Activated T-cell treated with anti-CD3 and anti-CD28 coated beads for 24 hours (primary cell): ENCODE data around the gene UBASH3B.

Experiments used
- DNase-seq: peaks from one replicate; pipeline ENCODE4 v3.0.0-alpha.2; 2020; ENCODE audit warnings: low read depth

UBASH3B gene

DNA sequence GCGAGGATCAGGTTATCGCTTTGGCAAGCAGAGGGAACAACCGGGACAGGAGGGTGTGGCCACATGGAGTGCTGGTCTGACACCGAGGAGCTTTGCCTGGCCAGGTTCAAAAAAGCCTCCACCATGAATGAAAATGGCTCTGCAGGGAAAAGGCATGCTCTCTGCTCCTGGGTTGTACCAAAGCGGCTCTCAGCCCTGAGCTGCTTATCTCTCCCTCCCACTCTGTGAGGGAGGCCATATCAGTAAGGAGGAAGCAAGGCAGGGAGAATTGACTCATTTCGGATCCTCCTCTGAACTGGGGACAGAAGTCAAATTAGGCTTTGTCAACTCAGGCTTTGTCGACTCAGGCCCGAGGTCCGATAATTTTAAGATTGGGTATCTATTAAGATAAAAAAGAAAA, 99.9 kb downstream of the UBASH3B start:
- no peak for DNase-seq

DNA sequence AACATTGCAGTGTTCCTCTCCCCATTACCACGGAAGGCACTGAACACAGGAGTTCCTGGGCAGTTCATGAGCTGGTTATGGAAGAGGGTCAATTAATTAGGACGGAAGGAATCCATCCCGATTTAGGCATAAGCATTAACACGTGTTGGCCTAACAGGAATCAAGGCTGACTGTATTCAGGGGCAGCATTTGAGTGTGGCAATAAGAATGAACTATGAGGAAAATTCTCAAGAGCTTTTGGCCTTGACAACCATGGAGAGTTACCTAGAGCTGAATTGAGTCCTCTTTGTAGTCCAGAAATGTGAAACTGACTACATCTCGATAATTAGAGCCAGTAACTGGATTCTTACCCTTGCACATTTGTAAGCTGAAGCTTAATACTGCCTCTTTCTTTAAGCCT, 100.4 kb downstream of the UBASH3B start:
- DNase-seq: no peak

DNA sequence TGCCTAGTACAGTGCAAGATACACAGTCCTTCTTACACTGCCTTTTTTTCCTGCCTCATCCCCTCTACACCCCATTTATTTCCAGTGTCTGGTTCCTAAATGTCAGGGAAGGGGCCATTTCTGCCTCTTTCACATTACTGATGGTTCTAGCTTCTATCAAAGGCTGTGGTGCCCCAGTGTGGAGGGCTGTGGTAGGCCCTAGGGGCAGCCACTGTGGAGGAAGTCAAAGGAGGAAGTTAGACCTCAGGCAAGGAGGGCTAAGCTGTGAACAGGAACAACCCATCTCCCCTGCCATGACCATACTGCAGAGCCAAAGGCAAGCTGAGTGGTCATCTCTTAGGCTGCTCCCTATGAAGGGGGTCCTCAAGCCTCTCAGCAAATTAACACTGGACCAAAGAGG, 100.9 kb downstream of the UBASH3B start:
- no peak for DNase-seq

DNA sequence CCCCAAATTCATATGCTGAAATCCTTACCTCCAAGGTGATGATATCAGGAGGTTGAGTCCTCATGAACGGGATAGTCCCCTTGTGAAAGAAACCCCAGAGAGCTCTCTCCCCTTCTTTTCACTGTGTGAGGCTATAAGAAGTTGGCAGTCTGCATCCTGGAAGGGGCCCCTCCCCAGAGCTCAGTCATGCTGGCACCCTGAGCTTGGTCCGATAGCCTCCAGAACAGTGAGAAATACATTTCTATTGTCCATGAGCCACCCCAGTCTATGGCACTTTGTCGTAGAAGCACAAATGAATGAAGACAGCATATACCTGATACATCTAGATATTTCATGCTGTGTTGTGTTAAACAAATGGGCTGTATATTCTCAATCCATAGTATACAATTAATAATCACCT, 101.7 kb downstream of the UBASH3B start:
- DNase-seq: no peak

DNA sequence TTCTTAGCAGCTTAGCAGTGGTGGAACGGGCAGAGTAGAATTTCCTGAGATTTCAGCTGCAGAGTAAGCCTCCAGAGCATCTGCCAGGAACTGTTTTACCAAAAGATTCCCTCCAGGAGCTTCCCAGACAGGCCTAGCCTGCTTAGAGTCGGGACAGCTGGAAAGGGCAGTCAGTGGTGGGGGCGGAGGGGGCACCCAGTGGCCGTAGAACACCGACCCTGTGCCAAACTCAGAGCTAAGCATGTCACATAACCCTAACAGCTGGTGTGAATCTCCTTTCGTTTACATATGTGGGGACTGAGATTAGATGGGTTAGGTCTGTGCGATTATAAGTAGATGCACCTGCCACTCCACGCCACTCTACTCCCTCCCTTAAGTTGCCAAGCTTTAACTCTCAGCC, 102.8 kb downstream of the UBASH3B start:
- no peak for DNase-seq

DNA sequence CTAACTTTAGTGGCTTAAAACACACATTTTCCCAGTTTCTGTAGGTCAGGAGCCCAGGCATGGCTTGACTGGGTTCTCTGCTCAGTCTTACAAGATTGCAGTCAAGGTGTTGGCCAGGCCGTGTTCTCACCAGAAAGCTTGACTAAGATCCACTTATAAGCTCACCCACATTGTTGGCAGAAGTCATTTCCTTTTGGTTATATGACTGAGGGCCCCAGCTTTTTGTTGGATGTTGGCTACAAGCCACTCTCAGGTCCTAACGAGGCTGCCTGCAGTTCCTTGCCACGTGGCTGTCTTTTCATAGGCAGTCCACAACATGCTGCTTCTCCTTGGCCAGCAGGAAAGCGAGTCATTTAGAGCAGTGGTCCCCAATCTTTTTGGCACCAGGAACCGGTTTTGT, 103.5 kb downstream of the UBASH3B start:
- DNase-seq: no peak

DNA sequence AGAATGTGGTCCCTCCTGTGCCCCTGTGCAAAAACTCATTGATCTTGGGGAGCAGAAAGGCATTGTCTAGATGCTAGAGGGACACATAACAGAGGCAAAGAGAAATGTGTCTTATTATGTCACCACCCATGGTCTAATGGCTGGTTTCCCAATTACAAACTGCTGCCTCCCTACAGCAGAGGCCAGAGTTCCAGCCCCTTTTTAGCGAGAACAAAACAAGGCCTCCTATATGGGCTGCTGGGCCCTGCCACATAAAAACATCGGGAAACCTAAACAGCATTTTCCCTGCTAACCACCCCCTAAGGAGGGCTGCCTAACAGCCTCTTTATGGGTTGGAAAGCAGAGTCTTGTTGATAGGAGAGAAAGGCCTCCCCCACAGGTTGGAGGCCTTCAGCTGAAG, 107.6 kb downstream of the UBASH3B start:
- no peak for DNase-seq

DNA sequence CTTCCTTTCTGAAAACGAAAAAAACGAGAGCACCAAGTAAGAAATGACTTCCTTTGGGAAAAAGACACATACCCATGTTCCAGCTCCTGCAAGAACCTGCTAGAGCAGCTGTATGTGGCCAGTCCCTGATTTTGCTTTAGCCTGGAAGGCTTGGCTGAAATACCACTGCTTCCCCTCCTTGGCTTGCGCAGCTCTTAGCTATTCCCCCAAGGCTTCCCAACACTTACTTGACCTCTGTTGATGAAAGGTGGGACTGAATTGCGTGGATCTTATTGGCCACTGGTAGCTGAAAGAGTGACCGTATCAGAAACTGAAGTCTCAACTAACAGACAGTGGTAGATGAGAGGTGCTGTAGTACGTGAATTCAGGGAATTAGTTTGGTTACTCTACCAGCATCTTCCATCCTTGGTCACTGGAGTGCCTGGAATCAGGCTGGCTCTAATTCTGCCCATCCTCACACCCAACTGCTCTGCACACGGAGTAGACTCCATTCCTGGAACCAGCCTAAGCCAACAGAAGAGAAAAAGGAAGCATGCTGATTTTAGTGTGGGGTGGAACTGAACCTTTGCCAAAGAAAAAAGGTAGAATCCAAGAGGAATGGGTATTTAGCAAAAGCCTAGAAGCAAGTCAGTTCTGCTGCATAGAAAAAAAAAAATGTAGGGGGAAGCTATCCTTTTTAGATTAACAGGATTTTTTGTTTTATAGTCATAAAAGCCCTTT, 109.0 kb downstream of the UBASH3B start:
- DNase-seq: no peak

DNA sequence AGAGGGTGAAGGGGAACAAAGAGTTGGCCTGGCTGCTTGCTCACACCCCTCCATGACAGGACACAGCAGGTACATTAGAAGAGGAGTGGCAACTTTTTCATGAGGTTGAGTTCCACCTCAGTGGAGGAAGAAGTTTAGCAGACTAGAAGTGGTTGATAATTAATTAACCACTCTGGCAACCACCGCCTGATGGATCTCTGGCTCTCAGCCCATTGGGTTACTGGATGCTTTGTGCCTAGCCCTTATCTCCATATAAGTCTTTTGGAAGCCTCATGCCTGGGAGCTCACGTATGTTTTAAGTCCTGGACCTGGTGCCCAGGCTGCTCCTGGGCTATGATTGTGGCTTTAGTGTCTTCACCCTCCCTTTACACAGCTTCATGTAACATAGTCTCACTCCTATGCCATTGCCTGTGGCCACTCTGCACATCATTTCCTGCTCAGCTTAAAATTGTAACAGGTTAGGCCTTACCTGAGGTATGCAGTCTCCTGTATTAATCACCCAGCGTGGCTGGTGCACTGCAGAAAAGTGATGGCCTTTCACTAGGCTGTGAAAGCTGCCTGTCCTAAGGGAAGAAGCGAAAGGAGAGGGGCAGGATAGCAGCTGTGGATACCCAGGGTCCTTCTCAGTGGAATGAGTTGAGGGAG, 110.1 kb downstream of the UBASH3B start:
- DNase-seq: no peak

DNA sequence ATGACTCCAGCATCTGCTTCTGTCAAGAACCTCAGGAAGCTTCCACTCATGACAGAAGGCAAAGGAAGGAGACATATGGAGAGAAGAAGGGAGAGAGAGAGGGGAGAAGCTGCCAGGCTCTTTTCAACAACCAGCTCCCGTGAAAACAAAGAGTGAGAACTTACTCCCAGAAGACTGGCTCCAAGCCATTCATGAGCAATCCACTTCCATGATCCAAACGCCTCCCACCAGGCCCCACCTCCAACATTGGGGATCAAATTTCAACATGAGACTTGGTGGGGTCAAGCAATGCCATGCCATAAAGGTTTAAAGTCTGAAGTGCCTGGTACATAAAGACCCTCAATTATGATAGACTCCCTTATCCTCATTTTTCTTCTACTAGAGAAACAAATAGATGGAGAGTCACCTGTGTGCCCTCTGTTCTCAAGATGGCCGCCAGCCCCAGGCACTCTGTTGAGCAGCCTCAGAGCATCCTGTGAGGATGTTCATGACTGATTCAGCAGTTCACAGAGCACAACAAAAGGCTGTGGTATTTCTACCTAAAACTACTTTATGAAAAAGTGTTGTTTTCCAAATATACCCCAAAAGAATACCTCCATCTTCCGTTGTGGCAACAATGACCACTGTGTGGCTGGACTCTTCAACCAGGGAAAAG, 113.7 kb downstream of the UBASH3B start:
- no peak for DNase-seq

DNA sequence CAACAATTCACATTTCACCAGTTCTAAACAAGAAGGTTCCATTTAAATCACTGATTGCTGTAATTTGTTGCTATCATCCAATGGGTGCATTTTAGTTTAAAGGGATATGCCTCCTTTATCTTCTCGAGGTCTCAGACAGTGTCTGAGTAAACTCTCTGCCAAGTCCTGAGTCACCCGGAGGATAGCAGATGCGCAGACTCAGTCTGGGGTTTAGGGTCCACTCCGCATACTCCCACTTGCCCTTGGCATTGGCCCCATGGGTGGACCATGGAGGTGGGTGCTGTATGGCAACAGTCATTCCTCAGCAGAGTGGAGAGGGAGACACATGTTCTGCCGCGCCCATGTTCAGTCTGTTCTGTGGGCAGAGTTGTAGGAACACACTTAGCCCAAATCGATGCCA, 117.4 kb downstream of the UBASH3B start:
- DNase-seq: no peak

DNA sequence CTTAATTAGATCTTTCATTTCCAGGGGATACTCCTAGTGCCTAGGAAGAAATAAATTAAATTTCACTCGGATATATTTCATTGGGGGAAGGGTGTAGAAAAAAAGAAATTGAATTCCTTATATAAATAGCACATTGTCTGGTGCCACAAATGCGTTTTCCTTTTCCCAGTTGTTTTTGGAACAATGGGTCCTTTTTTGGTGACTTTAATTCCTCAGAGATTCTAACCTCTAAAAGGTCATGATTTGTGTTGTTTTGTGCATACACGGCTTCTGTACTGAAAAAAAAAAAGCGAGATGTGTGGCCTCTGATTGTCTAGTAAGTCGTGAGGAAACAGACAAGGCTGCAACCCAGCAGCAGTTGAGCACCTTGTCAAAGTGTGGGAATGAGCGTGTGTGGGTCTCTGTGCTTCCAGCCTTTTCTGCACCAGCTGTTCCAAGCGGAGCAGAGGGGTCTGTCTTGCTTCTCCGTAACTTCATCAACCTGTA, 118.3 kb downstream of the UBASH3B start:
- DNase-seq: no peak

DNA sequence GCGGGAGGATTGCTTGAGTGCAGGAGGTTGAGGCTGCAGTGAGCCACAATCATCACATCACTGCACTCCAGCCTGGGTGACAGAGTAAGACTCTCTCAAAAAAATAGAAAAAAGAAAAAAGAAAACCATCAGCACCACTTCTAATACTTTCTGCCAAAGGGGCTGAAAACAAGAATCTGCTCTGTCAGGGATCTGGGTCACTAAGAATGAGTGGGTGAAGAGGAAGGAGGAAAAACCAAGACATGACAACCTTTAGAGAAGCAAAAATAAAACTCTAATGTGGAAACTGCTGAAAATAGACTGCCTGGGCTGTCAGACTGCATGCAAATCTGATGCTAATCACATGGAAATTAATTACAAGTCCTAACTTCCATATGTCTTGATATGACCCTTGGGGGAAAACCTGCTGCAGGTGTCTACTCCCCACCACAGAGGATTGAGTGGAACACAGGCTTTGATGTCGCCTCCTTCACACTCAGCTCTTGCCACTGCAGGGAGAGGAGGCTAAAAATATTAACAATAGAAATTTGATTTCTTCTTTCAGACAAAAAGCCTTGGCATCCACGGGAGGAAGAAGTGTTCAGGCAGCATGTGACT, 120.3 kb downstream of the UBASH3B start:
- no peak for DNase-seq

DNA sequence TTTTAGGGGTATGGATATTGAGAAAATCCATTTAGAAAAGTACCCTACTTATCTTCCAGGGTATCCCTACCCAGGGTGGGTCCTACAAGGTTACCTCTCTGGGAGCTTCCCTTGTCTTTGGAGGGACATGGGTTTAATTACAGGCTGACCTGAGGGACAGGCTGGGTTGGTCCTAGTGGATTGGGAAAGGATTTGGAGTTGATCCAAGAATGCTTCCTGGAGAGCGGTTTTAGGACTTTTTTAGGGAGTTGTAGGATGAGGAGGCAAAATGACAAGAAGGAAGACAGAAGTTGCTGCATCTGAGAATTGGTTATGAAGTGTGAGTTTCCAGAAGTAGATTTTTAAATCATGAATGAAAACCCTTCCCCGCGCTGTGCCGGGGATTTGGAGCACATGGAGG, 121.0 kb downstream of the UBASH3B start:
- no peak for DNase-seq

DNA sequence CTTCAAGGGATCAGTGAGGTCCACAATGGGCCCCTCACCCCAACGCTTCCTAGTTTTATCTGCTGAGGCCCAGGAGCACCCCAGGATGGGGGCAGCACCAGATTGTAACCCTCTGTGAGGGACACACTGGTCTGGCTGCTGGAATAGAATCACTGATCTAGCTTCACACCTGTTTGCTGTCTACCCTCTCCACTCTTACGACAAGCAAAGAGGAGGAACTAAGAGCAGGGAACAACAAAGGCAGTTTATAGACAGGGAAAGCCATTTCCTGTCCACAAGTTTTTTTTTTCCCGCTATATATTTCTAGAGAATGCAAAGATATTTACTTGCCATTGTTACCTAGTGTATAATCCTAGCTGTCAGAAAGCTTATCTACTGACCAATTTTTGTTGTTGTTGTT, 121.8 kb downstream of the UBASH3B start:
- DNase-seq: no peak

DNA sequence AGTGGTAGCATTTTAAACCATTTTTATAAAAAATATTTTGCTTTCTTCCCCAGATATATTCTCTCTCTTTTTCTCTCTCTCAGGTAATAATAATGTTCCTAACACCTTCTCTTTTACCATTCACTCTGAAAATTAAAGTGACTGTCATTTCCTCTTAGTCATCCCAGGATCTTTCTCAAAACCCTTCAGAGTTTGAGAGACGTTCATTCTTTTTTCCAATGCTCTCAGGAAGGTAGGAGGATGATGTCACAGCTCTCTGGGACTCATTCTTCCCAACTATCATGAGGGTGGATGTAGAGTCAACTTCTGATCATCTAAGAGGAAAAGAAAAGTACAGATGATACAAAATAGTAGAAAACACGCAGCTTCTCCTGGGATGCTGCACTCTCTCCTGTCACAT, 122.6 kb downstream of the UBASH3B start:
- no peak for DNase-seq

DNA sequence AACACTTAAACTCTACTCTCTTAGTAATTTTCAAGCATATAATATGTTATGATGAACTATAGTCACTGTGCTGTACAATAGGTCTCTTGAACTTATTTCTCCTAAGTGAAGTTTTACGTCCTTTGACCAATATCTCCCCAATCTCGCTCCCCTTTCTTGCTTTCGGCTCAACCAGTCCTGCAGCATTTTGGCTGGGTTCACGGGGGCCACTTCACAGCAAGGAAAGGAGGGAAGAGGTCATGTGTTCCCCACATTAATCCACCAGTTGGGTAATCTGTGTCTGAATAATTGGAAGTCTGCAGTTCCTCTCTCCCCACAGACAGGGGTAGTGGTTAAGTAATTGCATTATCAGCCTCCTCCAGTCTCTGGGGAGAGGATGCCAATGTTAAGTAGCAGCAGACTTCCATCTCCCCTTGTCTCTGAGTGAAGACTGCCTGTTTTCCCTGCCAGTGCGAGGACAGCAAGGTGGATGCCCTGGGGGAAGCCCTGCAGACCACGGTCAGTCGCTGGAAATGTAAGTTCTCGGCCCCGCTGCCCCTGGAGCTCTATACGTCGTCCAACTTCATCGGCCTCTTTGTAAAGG, 123.6 kb downstream of the UBASH3B start:
- no peak for DNase-seq

DNA sequence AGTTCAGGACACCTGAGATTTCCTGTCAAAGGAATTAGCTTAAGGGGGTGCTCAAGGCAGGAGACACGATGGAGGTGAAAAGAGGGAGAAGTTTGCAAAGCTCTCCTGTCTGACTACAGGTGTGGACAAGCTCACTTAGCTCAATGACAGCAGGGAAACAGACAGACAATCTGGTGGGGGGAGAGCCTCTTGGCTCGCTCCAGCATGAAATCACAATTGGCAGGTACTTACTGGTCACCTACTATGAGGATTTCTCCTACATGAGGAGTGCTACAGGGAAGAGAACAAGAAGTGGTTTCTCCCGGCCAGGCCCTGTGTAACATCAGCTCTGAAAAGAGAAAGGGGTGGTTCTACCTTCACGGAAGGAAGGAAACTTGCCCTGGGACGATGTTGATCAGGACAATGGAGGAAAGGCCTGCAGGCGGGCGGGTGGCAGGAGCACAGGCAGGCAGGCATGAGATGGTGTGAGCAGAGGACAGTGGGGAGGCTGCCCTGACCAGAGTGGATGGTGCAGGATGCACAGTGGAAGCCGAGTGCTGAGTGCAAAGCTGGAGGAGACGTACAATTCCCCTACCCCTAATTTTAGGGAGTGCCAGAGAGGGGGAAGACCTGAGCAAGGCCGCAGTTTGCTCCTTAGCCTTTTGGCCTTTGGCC, 124.9 kb downstream of the UBASH3B start:
- DNase-seq: no peak

DNA sequence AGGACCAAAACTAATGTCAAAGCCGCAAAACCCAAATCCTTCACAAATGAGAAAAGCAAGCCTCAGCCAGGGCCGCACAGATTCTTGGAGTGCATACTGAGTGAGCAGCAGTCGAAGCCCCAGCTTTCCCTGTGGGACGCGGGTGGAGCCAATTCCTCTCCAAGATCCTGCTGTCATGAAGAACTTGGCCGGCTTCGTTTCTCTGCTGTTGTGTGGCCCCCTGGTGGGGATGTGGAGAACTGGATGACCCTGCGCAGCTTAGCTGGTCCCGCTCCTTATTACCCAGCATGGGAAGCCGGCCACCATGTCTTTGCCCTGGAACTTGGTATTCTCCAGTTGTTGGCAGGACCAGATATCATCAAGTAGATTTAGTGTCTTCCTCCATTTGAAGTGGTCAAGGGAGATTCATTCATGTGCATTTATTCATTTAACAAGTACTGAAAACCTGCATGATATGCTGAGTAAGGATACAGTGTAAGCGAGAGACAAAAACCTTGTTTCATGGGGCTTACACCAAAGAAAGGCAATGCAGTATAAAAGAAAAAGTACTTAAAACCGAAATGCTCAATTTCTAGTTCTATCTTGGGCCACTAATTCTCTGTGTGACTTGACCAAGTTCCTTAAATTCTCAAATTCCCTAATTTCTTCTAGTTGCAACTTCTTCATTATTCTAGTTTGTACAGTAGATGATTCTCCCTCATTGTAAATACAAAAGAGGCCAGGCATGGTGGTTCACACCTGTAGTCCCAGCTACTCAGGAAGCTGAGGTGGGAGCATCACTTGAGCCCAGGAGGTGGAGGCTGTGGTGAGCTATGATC, 126.1 kb downstream of the UBASH3B start:
- peak; percentile 60 for DNase-seq

DNA sequence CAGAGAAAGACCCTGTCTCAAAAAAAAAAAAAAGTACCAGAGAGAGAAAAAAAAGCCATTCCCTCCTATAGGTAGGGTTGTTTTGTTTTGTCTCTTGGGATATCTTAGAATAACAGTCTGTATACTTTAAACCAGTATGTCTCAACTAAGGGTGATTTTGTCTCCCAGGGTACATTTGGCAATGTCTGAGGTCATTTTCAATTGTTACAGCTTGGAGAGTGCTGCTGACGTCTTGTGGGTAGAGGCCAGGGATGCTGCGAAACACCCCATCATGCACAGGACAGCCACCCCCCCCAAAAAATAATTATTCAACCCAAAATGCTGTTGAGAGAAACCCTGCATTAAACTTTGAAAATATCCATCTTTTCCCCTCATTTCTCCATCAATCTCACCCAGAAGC, 126.7 kb downstream of the UBASH3B start:
- DNase-seq: no peak

DNA sequence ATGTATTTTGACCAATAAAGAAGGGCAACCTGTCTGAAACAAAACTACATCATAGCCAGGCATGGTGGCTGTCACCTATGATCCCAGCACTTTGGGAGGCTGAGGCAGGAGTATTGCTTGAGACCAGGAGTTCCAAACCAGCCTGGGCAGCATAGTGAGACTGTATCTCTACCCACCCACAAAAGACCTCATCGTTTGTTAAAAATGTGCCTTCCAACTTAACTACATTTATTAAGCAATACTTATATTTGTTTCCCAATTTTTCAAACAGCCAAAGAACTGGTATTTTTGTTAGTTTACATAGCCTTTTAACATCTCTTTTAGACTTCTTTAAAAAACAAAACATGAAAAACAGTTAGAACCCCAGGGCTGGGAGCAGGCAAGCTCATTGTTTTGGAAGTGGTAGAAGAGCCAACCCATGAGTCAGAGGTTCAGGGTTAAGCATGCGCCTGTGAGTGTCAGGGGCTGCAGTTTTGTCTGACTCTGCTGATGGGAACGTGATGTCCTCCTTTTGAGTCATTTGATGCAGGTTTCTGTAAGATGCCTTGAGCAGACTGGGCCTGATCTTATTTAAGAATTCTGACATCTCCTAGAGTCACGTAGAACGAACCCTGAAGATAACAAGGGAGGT, 128.9 kb downstream of the UBASH3B start:
- DNase-seq: no peak
